ENCODE results near the gene BAZ2A. TPM values are rescaled to one million over a fixed set of nuclear protein-coding genes. Genes with fewer than 3 reads are reported as not detected.
A peak's percentile ranks its signal among the peaks of the same experiment; 100 is the strongest.

The BAZ2A gene
- polyA plus RNA-seq, 3 donors = 8.9 to 86.0 (median 21.1) TPM

- TF ChIP-seq CTCF (IDR thresholded peaks at IDR 0.05) = no peak
- Histone ChIP-seq H3K36me3 (replicated peaks in 1 of 2; ENCODE audit: control insufficient read depth in 1 of 2, insufficient read depth in 2 of 2, low read length in 2 of 2) (peaks cover 98 to 99% of the 10 kb centered on the region in 2 donors), H2AFZ (ENCODE audit: insufficient read depth, low read depth, low read length, poor library complexity, severe bottlenecking) (no peak overlapping the region), H3K27me3 (ENCODE audit: control insufficient read depth in 2 of 2, insufficient read depth in 2 of 2, low read length in 2 of 2) (no peaks in the 10 kb centered on the region), H3K79me2 (ENCODE audit: insufficient read depth, low read length) (no peaks in the 10 kb centered on the region), H3K9me3 (replicated peaks in 1 of 2; ENCODE audit: control insufficient read depth in 1 of 2, insufficient read depth in 1 of 2, low read length in 2 of 2) (no peaks in the 10 kb centered on the region), H3K4me2 (replicated peaks; ENCODE audit: extremely low read depth, low read length, poor library complexity, severe bottlenecking) (no peak overlapping the region), H3K4me1 (ENCODE audit: control insufficient read depth in 1 of 2, insufficient read depth in 2 of 2, low read length in 2 of 2) (no peaks in the 10 kb centered on the region), H3K27ac (ENCODE audit: low read depth in 1 of 2, low read length in 2 of 2) (peak overlapping the region in 1 of 2 donors; percentile 1), H4K20me1 (ENCODE audit: insufficient read depth, low read length) (peaks cover 58% of the 10 kb centered on the region), H3K9ac (ENCODE audit: insufficient read depth, low read length, poor library complexity, severe bottlenecking) (no peak overlapping the region), H3K4me3 (replicated peaks in 1 of 3; ENCODE audit: low read depth in 2 of 3, low read length in 3 of 3) (no peak overlapping the region)
- Mint-ChIP-seq H3K27ac (peak overlapping the region in 1 of 7 donors; percentile 33), H3K9me3 (peaks cover 0 to 3% (median 0%) of the 10 kb centered on the region in 7 donors), H3K4me1 (no peaks in the 10 kb centered on the region), H3K4me3 (no peak overlapping the region), H3K36me3 (peaks cover 90 to 99% of the 10 kb centered on the region in 2 donors), H3K27me3 (ENCODE audit: low read depth in 3 of 3) (no peaks in the 10 kb centered on the region)
- intact Hi-C loops (cut with micrococcal nuclease) = no loop called here
- 100% methylated on average over 1 of the region's 6 CpGs for WGBS (ENCODE audit: insufficient coverage)
- DNase-seq = no peak
Observed at GRCh38 chr12:56600753-56601152, 29.4 kb downstream of the BAZ2A start.

GRCh38 chr12:56599797-56600196, 30.3 kb downstream of the BAZ2A start:
- Histone ChIP-seq H3K36me3 (replicated peaks in 1 of 2; ENCODE audit: control insufficient read depth in 1 of 2, insufficient read depth in 2 of 2, low read length in 2 of 2) (peaks cover 91 to 99% of the 10 kb centered on the region in 2 donors), H3K27ac (ENCODE audit: low read depth in 1 of 2, low read length in 2 of 2) (no peak overlapping the region), H4K20me1 (ENCODE audit: insufficient read depth, low read length) (peaks cover 54% of the 10 kb centered on the region), H2AFZ (ENCODE audit: insufficient read depth, low read depth, low read length, poor library complexity, severe bottlenecking) (no peak overlapping the region), H3K9me3 (replicated peaks in 1 of 2; ENCODE audit: control insufficient read depth in 1 of 2, insufficient read depth in 1 of 2, low read length in 2 of 2) (no peaks in the 10 kb centered on the region), H3K9ac (ENCODE audit: insufficient read depth, low read length, poor library complexity, severe bottlenecking) (no peak overlapping the region), H3K4me2 (replicated peaks; ENCODE audit: extremely low read depth, low read length, poor library complexity, severe bottlenecking) (no peak overlapping the region), H3K4me1 (ENCODE audit: control insufficient read depth in 1 of 2, insufficient read depth in 2 of 2, low read length in 2 of 2) (no peaks in the 10 kb centered on the region), H3K4me3 (replicated peaks in 1 of 3; ENCODE audit: low read depth in 2 of 3, low read length in 3 of 3) (no peak overlapping the region), H3K27me3 (ENCODE audit: control insufficient read depth in 2 of 2, insufficient read depth in 2 of 2, low read length in 2 of 2) (no peaks in the 10 kb centered on the region), H3K79me2 (ENCODE audit: insufficient read depth, low read length) (no peaks in the 10 kb centered on the region)
- Mint-ChIP-seq H3K27ac (peak overlapping the region in 1 of 7 donors; percentile 57), H3K9me3 (peaks cover 0 to 3% (median 0%) of the 10 kb centered on the region in 7 donors), H3K27me3 (ENCODE audit: low read depth in 3 of 3) (no peaks in the 10 kb centered on the region), H3K4me1 (no peaks in the 10 kb centered on the region), H3K36me3 (peaks cover 88 to 98% of the 10 kb centered on the region in 2 donors), H3K4me3 (no peak overlapping the region)
- intact Hi-C loops (cut with micrococcal nuclease) = no loop called here
- no peak for TF ChIP-seq CTCF (IDR thresholded peaks at IDR 0.05)
- 93% methylated on average over 4 of the region's 10 CpGs for WGBS (ENCODE audit: insufficient coverage)
- no peak for DNase-seq

All from CD14-positive monocyte (primary cell).